T-helper 2 cell treated with Interferon-gamma antibody and Interleukin-4, amounts not matched to agents 5 μg/mL and 100 μg/mL, for 36 hours (primary cell): Measurements from ENCODE around the gene STEEP1.

Experiments
- DNase-seq: peaks from one replicate; pipeline ENCODE4 v3.0.0; 2021; ENCODE audit warnings: low spot score
- H3K27ac Mint-ChIP-seq: one replicate; pipeline ENCODE4 v1.8.0; 2021; ENCODE audit warnings: mild to moderate bottlenecking, mixed read lengths
- H3K27me3 Mint-ChIP-seq: one replicate; pipeline ENCODE4 v1.8.0; 2021; ENCODE audit warnings: low read depth, mixed read lengths
- H3K36me3 Mint-ChIP-seq: one replicate; pipeline ENCODE4 v1.8.0; 2021; ENCODE audit warnings: low read depth, mixed read lengths
- H3K4me1 Mint-ChIP-seq: one replicate; pipeline ENCODE4 v1.8.0; 2021; ENCODE audit warnings: low read depth, mixed read lengths
- H3K4me3 Mint-ChIP-seq: one replicate; pipeline ENCODE4 v1.8.0; 2022; ENCODE audit warnings: mild to moderate bottlenecking, moderate library complexity, mixed read lengths
- H3K9me3 Mint-ChIP-seq: one replicate; pipeline ENCODE4 v1.8.0; 2021; ENCODE audit warnings: mixed read lengths

STEEP1 gene

GRCh38 chrX:119488749-119489148 lies 76.5 kb downstream of the STEEP1 start:
- no peaks in the 10 kb centered on the region for H3K9me3 Mint-ChIP-seq

More at GRCh38 chrX:119488749-119489148, 76.5 kb downstream of the STEEP1 start:
- H3K27ac Mint-ChIP-seq, result no peak overlapping the region
- H3K4me3 Mint-ChIP-seq, result no peak overlapping the region
- DNase-seq, result no peak
- no peaks in the 10 kb centered on the region for H3K36me3 Mint-ChIP-seq
- no peaks in the 10 kb centered on the region for H3K4me1 Mint-ChIP-seq
- H3K27me3 Mint-ChIP-seq, result no peaks in the 10 kb centered on the region
